Left ventricle myocardium inferior (tissue), 1 donor: ENCODE data around the gene MIB2. TPM values are rescaled to one million over a fixed set of nuclear protein-coding genes. Genes with fewer than 3 reads are reported as not detected.
A peak's percentile ranks its signal among the peaks of the same experiment; 100 is the strongest.

Experiments used
- DNase-seq: peaks from one replicate; pipeline ENCODE4 v3.0.0-alpha.2; 2020
- H3K27ac ChIP-seq: fragments of 200-600 bp; replicated peaks from 2 replicates; pipeline ENCODE4 v1.8.0; 2021
- H3K27me3 ChIP-seq: fragments of 200-600 bp; 2 replicates; pipeline ENCODE4 v1.8.0; 2021; ENCODE audit warnings: low read depth
- H3K36me3 ChIP-seq: fragments of 200-600 bp; 2 replicates; pipeline ENCODE4 v1.8.0; 2021
- H3K4me1 ChIP-seq: fragments of 200-600 bp; 2 replicates; pipeline ENCODE4 v1.8.0; 2021
- H3K4me3 ChIP-seq: fragments of 200-600 bp; 2 replicates; pipeline ENCODE4 v1.8.0; 2021; ENCODE audit warnings: mild to moderate bottlenecking, moderate library complexity
- H3K9me3 ChIP-seq: fragments of 200-600 bp; replicated peaks from 2 replicates; pipeline ENCODE4 v1.8.0; 2021
- CTCF ChIP-seq: fragments of 200-600 bp; IDR thresholded peaks from 2 replicates; pipeline ENCODE4 v1.8.0; 2021; ENCODE audit warnings: antibody characterized with exemption, mild to moderate bottlenecking, borderline replicate concordance
- intact Hi-C: fragments of 100-400 bp; cut with micrococcal nuclease; formaldehyde crosslinking; loops from one replicate; pipeline ENCODE4 v1.11.0; 2022
- total RNA-seq: library from RNA; stranded (reverse); fragmentation: NEBNext Ultra II Directional; extraction: Animal tissue kit (Norgen Biotek cat#: 25700); gene quantifications from one replicate; pipeline ENCODE4 v1.2.1, GENCODE V29; 2021
- donor health status: DM: no; HTN: yes; CAD: no; lungs with severe emphysema.

MIB2 gene
- total RNA-seq, 1 donor from 2014 or later, result 129 TPM

- H3K36me3 ChIP-seq, result peaks cover 10% of the 10 kb centered on the region
- intact Hi-C loops, result no loop called here
- H3K4me1 ChIP-seq, result peaks cover 41% of the 10 kb centered on the region
- no peak for DNase-seq
- TF ChIP-seq CTCF, result no peak
- H3K4me3 ChIP-seq, result peak overlapping the region; percentile 82
- H3K9me3 ChIP-seq, result no peaks in the 10 kb centered on the region
- H3K27me3 ChIP-seq, result no peaks in the 10 kb centered on the region
- H3K27ac ChIP-seq, result peak overlapping the region; percentile 99
Observed at GRCh38 chr1:1614204-1614953, 921 bp upstream of the MIB2 start.

GRCh38 chr1:1614954-1615255, 395 bp upstream of the MIB2 start:
- peaks cover 46% of the 10 kb centered on the region for H3K4me1 ChIP-seq
- intact Hi-C loops, result no loop called here
- no peaks in the 10 kb centered on the region for H3K9me3 ChIP-seq
- peaks cover 10% of the 10 kb centered on the region for H3K36me3 ChIP-seq
- H3K27ac ChIP-seq, result peak overlapping the region; percentile 99
- H3K4me3 ChIP-seq, result peak overlapping the region; percentile 82
- no peak for DNase-seq
- H3K27me3 ChIP-seq, result no peaks in the 10 kb centered on the region
- TF ChIP-seq CTCF, result no peak

- Histone ChIP-seq H3K27me3 (no peaks in the 10 kb centered on the region), H3K4me1 (peaks cover 59% of the 10 kb centered on the region), H3K36me3 (peaks cover 10% of the 10 kb centered on the region), H3K4me3 (peak overlapping the region; percentile 82), H3K9me3 (no peaks in the 10 kb centered on the region), H3K27ac (peak overlapping the region; percentile 99)
- TF ChIP-seq CTCF, result no peak
- intact Hi-C loops, result no loop called here
- DNase-seq, result no peak
Observed at GRCh38 chr1:1616045-1616790, 918 bp downstream of the MIB2 start.

- TF ChIP-seq CTCF, result no peak
- H3K4me3 ChIP-seq, result peak overlapping the region; percentile 82
- H3K27me3 ChIP-seq, result no peaks in the 10 kb centered on the region
- H3K4me1 ChIP-seq, result peaks cover 66% of the 10 kb centered on the region
- no peak for DNase-seq
- H3K9me3 ChIP-seq, result no peaks in the 10 kb centered on the region
- intact Hi-C loops, result no loop called here
- peak overlapping the region; percentile 99 for H3K27ac ChIP-seq
- H3K36me3 ChIP-seq, result peaks cover 10% of the 10 kb centered on the region
Observed at GRCh38 chr1:1616838-1617237, 1.5 kb downstream of the MIB2 start.

GRCh38 chr1:1617516-1617915, 2.2 kb downstream of the MIB2 start:
- Histone ChIP-seq H3K9me3 (no peaks in the 10 kb centered on the region), H3K27ac (no peak overlapping the region), H3K36me3 (peaks cover 10% of the 10 kb centered on the region), H3K27me3 (no peaks in the 10 kb centered on the region), H3K4me3 (peak overlapping the region; percentile 82), H3K4me1 (peaks cover 70% of the 10 kb centered on the region)
- DNase-seq, result no peak
- no peak for TF ChIP-seq CTCF
- intact Hi-C loops, result no loop called here
